Testis (tissue), 2 donors: ENCODE results near the gene SEMA3F.

Source experiments
- POLR2A ChIP-seq: fragments of 450-650 bp; IDR thresholded peaks from one replicate; pipeline ENCODE4 v1.6.1; 2017; ENCODE audit warnings: antibody characterized with exemption, mild to moderate bottlenecking, moderate library complexity
- TF ChIP-seq, protein P1 (sequence below), 3 experiments: fragments of 450-650 bp in 2 of 3; fragments of 200-600 bp in 1 of 3; sonication (generic) in 1 of 3; IDR thresholded peaks; one replicate each; pipeline ENCODE4 v1.5.1; 2016 to 2019; ENCODE audit warnings: antibody characterized with exemption in 3 of 3, mild to moderate bottlenecking in 2 of 3, moderate library complexity in 1 of 3

DNA sequence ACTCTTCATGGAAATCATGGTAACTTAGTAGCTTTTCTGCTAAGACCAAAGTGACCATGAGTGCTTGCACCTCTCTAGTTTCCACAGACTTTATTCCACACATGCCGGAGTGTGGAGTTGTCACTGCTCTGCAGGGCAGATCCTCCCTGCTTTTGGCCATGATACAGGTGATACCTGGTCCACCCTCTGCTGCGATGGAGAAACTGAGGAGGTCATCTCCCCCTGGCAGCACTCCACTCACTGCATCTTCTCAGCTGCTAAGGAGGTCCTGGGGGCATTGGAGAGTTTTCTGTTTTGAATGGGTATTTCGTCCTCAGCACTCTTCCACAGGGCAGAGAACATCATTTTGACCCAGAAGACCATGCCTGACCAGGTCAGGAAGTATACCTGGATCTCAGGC, 35.3 kb upstream of the SEMA3F start:
- no peak for TF ChIP-seq POLR2A
- TF ChIP-seq, protein P1, sequence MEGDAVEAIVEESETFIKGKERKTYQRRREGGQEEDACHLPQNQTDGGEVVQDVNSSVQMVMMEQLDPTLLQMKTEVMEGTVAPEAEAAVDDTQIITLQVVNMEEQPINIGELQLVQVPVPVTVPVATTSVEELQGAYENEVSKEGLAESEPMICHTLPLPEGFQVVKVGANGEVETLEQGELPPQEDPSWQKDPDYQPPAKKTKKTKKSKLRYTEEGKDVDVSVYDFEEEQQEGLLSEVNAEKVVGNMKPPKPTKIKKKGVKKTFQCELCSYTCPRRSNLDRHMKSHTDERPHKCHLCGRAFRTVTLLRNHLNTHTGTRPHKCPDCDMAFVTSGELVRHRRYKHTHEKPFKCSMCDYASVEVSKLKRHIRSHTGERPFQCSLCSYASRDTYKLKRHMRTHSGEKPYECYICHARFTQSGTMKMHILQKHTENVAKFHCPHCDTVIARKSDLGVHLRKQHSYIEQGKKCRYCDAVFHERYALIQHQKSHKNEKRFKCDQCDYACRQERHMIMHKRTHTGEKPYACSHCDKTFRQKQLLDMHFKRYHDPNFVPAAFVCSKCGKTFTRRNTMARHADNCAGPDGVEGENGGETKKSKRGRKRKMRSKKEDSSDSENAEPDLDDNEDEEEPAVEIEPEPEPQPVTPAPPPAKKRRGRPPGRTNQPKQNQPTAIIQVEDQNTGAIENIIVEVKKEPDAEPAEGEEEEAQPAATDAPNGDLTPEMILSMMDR (IDR thresholded peaks at IDR 0.05): no peak
